SH-SY5Y (cell line): ENCODE data around the gene CACNA2D1.

Experiments
- GATA2 ChIP-seq: IDR thresholded peaks from 2 replicates; pipeline ENCODE4 v1.6.1; 2011; ENCODE audit warnings: mild to moderate bottlenecking, low read depth, low read length
- GATA3 ChIP-seq: IDR thresholded peaks from 2 replicates; pipeline ENCODE4 v1.6.1; 2011; ENCODE audit warnings: low read depth, mild to moderate bottlenecking, low read length, moderate library complexity

DNA sequence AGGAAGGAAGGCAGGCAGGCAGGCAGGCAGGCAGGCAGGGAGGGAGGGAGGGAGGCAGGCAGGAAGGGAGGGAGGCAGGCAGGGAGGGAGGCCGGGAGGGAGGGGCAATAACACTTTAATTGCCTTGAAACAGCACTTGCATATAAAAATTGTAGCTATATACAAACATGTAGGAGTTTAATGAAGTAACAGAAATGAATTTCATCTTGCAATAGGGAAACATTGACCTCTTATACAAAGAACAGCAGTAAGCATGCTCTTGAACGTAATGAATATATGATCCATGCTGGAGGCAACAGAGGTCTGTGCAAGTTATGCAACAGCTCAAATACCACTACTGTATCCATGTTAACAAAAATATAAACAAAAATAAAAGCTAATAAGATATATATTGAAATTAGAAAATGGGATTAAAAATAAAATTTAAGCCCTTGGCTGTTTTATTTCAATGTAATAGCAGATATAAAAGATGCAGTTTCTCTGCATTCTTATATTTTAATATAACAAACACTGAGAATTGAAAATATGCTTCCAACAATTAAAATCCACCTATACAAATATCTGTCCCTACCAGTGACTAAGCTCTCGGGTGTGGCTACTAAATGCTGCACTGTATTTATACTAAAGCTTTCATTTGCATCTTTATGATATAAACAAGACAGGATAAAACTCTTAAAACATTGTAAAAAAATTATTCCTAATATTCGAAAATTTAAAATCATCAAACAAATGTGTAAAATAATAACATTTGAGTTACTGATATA, 50.3 kb downstream of the CACNA2D1 start:
- TF ChIP-seq GATA3: no peak
- TF ChIP-seq GATA2: no peak
